Upper lobe of right lung (tissue), 1 donor: ENCODE measurements around the gene CBR4. TPM values are rescaled to one million over a fixed set of nuclear protein-coding genes. Genes with fewer than 3 reads are reported as not detected.

Source experiments
- ATAC-seq: fragments of 200-7000 bp; cut with Tn5 transposase; one replicate; pipeline ENCODE4 v1.9.1; 2020; ENCODE audit warnings: mild to moderate bottlenecking, moderate library complexity
- DNase-seq: peaks from one replicate; pipeline ENCODE4 v3.0.0-alpha.2; 2020
- H3K27ac ChIP-seq: fragments of 200-600 bp; one replicate; pipeline ENCODE4 v1.8.0; 2022
- H3K27me3 ChIP-seq: fragments of 200-600 bp; one replicate; pipeline ENCODE4 v1.8.0; 2022; ENCODE audit warnings: mild to moderate bottlenecking
- H3K36me3 ChIP-seq: fragments of 200-600 bp; one replicate; pipeline ENCODE4 v1.8.0; 2022
- H3K4me1 ChIP-seq: fragments of 200-600 bp; one replicate; pipeline ENCODE4 v1.8.0; 2022
- H3K4me3 ChIP-seq: fragments of 200-600 bp; one replicate; pipeline ENCODE4 v1.8.0; 2022; ENCODE audit warnings: mild to moderate bottlenecking
- H3K9me3 ChIP-seq: fragments of 200-600 bp; one replicate; pipeline ENCODE4 v1.8.0; 2022
- intact Hi-C: fragments of 100-400 bp; cut with DNase I; formaldehyde crosslinking; loops from one replicate; pipeline ENCODE4 v1.11.0; 2022
- total RNA-seq: library from RNA; stranded (reverse); fragmentation: NEBNext Ultra II Directional; extraction: Animal tissue kit (Norgen Biotek cat#: 25700); gene quantifications from one replicate; pipeline ENCODE4 v1.2.1, GENCODE V29; 2021
- TF ChIP-seq, protein P1 (sequence below): fragments of 200-600 bp; IDR thresholded peaks from one replicate; pipeline ENCODE4 v1.8.0; 2022; ENCODE audit warnings: antibody characterized with exemption
- donor health status: DM: no; HTN: yes; CAD: no; lungs with severe emphysema.

CBR4 gene
- total RNA-seq, 1 donor from 2014 or later: 13.6 TPM

DNA sequence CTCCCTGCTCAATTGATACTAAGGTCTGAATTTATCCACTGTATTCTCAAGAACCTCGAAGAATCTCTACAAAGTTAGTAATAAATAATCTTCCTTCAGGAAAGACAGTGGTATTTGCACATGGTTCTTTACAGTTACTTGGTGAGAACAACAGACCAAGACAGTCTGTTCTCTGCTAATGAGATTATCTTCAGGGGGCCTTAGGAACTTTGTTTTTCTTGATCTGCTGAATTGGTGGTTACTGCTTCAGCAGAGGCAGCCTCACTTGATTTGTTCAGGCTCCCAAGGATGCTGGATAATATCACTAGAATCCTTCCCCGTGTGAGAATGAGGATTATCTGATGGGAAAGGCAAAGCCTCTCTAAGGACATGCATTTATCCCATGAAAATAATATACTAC lies 64.8 kb downstream of the CBR4 start:
- Histone ChIP-seq H3K9me3 (no peaks in the 10 kb centered on the region), H3K4me1 (no peaks in the 10 kb centered on the region), H3K27me3 (no peaks in the 10 kb centered on the region), H3K27ac (no peak overlapping the region), H3K36me3 (no peaks in the 10 kb centered on the region), H3K4me3 (no peak overlapping the region)
- DNase-seq (no peak), ATAC-seq (no peak)
- intact Hi-C loops: no loop called here
- TF ChIP-seq, protein P1, sequence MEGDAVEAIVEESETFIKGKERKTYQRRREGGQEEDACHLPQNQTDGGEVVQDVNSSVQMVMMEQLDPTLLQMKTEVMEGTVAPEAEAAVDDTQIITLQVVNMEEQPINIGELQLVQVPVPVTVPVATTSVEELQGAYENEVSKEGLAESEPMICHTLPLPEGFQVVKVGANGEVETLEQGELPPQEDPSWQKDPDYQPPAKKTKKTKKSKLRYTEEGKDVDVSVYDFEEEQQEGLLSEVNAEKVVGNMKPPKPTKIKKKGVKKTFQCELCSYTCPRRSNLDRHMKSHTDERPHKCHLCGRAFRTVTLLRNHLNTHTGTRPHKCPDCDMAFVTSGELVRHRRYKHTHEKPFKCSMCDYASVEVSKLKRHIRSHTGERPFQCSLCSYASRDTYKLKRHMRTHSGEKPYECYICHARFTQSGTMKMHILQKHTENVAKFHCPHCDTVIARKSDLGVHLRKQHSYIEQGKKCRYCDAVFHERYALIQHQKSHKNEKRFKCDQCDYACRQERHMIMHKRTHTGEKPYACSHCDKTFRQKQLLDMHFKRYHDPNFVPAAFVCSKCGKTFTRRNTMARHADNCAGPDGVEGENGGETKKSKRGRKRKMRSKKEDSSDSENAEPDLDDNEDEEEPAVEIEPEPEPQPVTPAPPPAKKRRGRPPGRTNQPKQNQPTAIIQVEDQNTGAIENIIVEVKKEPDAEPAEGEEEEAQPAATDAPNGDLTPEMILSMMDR: no peak

GRCh38 chr4:168942985-168943384 lies 67.1 kb downstream of the CBR4 start:
- DNase-seq: no peak
- Histone ChIP-seq H3K4me1 (no peaks in the 10 kb centered on the region), H3K4me3 (no peak overlapping the region), H3K36me3 (no peaks in the 10 kb centered on the region), H3K27me3 (no peaks in the 10 kb centered on the region), H3K9me3 (peaks cover 5% of the 10 kb centered on the region), H3K27ac (no peak overlapping the region)
- ATAC-seq: peak; percentile 55
- TF ChIP-seq, protein P1: peak; percentile 42
- intact Hi-C loops: no loop called here
